Measurements from ENCODE around the gene KPNA2.
A peak's percentile ranks its signal among the peaks of the same experiment; 100 is the strongest.
"Not testable (repeated sequence)": the region's sequence is repeated elsewhere in the genome, so short reads cannot be mapped to it uniquely, and the experiment has no call there.

Gene KPNA2

GRCh38 chr17:68035523-68036303 is at the start of gene KPNA2:
Gene KPNA2 (plus strand): TSS chr17:68035735. CDS start chr17:68037133, 1,398 bp downstream.
- peak; percentile 97 for DNase-seq (ENCODE audit: low spot score)

- no peak for DNase-seq (ENCODE audit: low spot score)
Observed at GRCh38 chr17:67990909-67991308, 44.6 kb upstream of the KPNA2 start.

- no peak for DNase-seq (ENCODE audit: low spot score)
Observed at GRCh38 chr17:67992548-67993152, 42.9 kb upstream of the KPNA2 start.

- peak; percentile 87 for DNase-seq (ENCODE audit: low spot score)
Observed at GRCh38 chr17:67993153-67993997, 42.2 kb upstream of the KPNA2 start.

- DNase-seq (ENCODE audit: low spot score), result peak; percentile 35
Observed at GRCh38 chr17:67993998-67994361, 41.6 kb upstream of the KPNA2 start.

GRCh38 chr17:67994817-67995569 is 40.5 kb upstream of the KPNA2 start:
- peak; percentile 37 for DNase-seq (ENCODE audit: low spot score)

GRCh38 chr17:67995570-67996263 is 39.8 kb upstream of the KPNA2 start:
- peak; percentile 25 for DNase-seq (ENCODE audit: low spot score)

- DNase-seq (ENCODE audit: low spot score), result not testable (repeated sequence)
Observed at GRCh38 chr17:67996301-67997171, 39.0 kb upstream of the KPNA2 start, which contains the start of gene C17orf58. Gene C17orf58 (minus strand): TSS chr17:67996469. CDS start chr17:67996198, 271 bp downstream.

- no peak for DNase-seq (ENCODE audit: low spot score)
Observed at GRCh38 chr17:67998466-67998865, 37.1 kb upstream of the KPNA2 start.

- no peak for DNase-seq (ENCODE audit: low spot score)
Observed at GRCh38 chr17:67999291-67999911, 36.1 kb upstream of the KPNA2 start.

GRCh38 chr17:68004201-68004600 is 31.3 kb upstream of the KPNA2 start:
- DNase-seq (ENCODE audit: low spot score), result no peak

- no peak for DNase-seq (ENCODE audit: low spot score)
Observed at GRCh38 chr17:68006797-68007196, 28.7 kb upstream of the KPNA2 start.

- peak; percentile 23 for DNase-seq (ENCODE audit: low spot score)
Observed at GRCh38 chr17:68011199-68011665, 24.3 kb upstream of the KPNA2 start.

- no peak for DNase-seq (ENCODE audit: low spot score)
Observed at GRCh38 chr17:68013385-68013784, 22.1 kb upstream of the KPNA2 start.

- DNase-seq (ENCODE audit: low spot score), result no peak
Observed at GRCh38 chr17:68015081-68015723, 20.3 kb upstream of the KPNA2 start.

GRCh38 chr17:68016838-68017237 is 18.7 kb upstream of the KPNA2 start:
- no peak for DNase-seq (ENCODE audit: low spot score)

- not testable (repeated sequence) for DNase-seq (ENCODE audit: low spot score)
Observed at GRCh38 chr17:68018493-68018892, 17.0 kb upstream of the KPNA2 start.

GRCh38 chr17:68019336-68019674 is 16.2 kb upstream of the KPNA2 start:
- DNase-seq (ENCODE audit: low spot score), result no peak

All from globus pallidus (tissue), 1 donor.